Raji (cell line): ENCODE measurements around the gene OAF.

Source experiments
- POLR2A ChIP-seq: IDR thresholded peaks from 2 replicates; pipeline ENCODE4 v1.6.1; 2011; ENCODE audit warnings: low read depth, low read length, control low read depth; ENCODE audit not compliant: insufficient read depth

OAF gene

GRCh38 chr11:120209746-120210625 lies 846 bp upstream of the OAF start:
- no peak for TF ChIP-seq POLR2A

DNA sequence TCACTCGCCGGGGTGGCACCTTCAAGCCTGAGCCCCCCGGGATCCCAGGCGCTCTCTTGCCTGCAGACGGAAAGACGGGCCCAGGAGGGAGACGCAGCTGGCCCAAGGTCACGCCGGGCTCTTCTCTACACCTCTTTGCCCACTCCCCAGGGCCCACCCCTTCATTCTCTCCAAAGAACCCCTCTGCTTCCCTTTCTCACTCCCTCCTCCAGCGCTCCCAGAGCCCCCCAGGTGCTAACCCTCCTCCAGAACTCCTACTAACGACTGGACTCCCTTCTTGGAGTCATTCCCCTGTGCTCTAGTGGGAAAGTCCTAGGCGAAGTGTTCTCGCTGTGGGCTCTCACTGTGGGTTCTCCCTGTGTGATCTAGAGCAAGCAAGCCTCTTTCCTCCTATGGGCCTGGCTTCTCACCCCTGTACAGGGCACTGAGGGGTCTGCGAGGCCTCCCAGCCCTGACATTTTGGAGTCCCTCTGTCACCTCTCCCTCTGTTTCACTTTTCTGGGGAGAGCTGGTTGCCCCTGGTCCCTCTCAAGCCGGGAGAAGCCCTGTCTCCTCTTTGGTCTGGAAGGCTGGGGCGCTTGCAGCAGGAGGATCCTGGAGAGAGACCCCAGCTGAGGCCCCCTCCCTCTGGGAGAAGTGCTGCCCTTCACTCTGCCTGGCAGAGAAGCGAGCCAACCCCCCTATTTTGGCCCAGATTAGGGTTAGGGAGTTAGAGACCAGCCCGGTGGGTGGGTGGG lies 858 bp downstream of the OAF start:
- no peak for TF ChIP-seq POLR2A

GRCh38 chr11:120212259-120212878 lies 1.5 kb downstream of the OAF start:
- no peak for TF ChIP-seq POLR2A

- no peak for TF ChIP-seq POLR2A
These were observed 2.1 kb downstream of the OAF start for GRCh38 chr11:120212926-120213325.

- no peak for TF ChIP-seq POLR2A
These were observed 3.7 kb downstream of the OAF start for GRCh38 chr11:120214581-120214980.

DNA sequence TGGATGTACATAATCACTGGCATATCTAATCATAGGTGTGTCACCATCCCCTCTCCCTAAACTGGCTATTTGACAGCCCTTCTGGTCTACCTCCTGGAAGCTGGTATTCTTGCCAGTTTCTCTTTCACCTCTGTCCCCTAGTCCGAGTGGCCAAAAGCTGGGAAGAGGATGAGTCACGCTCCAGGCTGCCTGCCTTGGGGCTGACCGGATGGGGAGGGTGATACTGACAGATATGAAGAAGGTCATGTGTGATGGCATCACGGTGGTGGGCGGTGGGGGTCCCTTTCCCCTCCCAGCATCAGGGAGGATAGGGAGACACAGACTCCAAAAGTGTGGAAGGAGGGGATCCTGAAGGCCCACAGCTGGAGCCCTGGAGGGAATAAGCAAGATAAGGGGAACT lies 4.8 kb downstream of the OAF start:
- no peak for TF ChIP-seq POLR2A

DNA sequence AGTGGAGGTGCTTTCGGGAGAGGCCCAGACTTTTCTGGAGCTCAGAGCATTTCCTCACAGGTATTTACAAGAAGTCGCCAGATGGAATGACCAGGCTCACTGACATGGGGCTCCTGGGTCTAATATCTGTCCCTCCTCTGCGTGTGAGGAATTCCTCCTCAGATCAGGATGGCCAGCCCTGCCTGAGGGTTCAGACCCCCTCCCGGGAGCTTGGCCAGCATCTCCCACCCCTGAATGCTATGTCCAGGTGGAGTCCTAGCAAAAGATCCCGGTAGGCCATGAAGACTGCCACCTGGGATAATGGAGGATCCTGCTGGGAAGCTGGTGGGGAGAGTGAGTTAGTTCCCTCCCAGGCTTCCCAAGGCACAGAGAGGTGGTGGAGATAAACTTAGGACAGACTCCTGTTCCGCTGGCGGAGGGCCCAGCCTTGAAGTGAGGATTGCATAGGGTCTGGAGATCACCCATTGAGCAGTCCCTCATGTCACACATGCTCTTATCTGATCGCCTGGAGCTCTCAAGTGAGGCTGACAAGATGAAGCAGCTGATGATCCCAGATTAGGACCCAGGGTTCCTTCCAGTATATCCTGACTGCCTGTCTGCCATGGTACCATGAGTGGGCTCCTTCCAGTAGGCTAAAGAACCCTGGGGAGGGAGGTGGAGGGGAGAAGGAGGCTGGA lies 5.7 kb downstream of the OAF start:
- TF ChIP-seq POLR2A: no peak

- TF ChIP-seq POLR2A: no peak
These were observed 6.7 kb downstream of the OAF start for GRCh38 chr11:120217526-120217925.

DNA sequence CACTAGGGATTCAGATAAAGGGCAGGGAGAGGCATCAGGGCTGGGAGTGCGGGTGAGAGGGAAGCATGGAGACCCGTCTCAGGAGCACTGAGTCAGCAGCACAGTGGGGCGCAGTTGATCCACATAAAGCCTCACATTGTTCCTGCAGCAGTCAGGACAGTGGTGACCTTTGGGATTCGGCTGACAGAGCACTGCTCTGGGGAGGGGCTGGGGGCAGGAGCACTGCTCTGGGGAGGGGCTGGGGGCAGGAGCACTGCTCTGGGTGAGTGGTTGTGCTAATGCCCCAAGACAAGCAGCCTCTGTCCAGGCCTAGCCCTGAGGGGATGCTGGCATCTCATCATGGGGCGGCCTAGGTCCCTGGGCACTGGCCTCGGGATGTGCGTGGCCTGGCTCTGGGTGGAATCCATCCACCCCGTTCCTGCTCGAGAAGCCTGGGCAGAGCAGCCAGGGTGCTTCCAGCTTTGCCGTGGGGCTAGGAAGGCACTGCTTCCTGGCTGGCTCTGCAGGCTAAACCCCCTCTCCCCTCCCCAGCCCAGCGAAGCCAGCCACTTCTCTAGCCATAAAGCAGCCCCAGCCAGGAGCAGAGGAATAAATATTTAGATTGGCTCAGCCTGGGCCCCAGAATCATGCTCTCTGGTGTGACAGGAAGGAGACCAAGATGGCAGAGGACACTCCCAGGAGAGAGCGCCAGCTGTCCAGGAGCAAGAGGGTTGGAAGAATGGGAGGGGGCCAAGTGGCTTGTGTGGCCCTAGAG lies 7.3 kb downstream of the OAF start:
- no peak for TF ChIP-seq POLR2A

GRCh38 chr11:120218695-120219033 lies 7.8 kb downstream of the OAF start:
- no peak for TF ChIP-seq POLR2A

- no peak for TF ChIP-seq POLR2A
These were observed 8.6 kb downstream of the OAF start for GRCh38 chr11:120219232-120219937.

GRCh38 chr11:120219938-120220746 lies 9.3 kb downstream of the OAF start:
- TF ChIP-seq POLR2A: no peak

DNA sequence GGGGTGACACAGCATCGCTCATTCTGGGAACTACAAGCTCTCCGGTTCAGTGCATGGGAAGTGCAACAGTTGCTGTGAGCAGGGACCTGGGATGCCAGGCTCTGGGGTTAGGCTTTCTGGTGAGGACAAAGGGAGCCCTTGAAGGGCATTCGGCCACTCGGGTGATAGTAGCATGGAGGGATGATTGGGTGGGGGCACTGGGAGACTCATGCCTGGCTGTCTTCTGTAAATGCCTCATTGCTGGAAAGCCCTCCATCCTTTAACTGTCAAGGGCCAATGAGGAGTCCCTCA lies 9.9 kb downstream of the OAF start:
- no peak for TF ChIP-seq POLR2A
